NCI-H69 (cell line): ENCODE data around the gene TMEM92.
"Not testable (repeated sequence)": the region's sequence is repeated elsewhere in the genome, so short reads cannot be mapped to it uniquely, and the experiment has no call there.

Experiments
- DNase-seq: peaks from one replicate; lab custom pipeline; 2025; lab: John Stamatoyannopoulos, UW

Gene TMEM92

DNA sequence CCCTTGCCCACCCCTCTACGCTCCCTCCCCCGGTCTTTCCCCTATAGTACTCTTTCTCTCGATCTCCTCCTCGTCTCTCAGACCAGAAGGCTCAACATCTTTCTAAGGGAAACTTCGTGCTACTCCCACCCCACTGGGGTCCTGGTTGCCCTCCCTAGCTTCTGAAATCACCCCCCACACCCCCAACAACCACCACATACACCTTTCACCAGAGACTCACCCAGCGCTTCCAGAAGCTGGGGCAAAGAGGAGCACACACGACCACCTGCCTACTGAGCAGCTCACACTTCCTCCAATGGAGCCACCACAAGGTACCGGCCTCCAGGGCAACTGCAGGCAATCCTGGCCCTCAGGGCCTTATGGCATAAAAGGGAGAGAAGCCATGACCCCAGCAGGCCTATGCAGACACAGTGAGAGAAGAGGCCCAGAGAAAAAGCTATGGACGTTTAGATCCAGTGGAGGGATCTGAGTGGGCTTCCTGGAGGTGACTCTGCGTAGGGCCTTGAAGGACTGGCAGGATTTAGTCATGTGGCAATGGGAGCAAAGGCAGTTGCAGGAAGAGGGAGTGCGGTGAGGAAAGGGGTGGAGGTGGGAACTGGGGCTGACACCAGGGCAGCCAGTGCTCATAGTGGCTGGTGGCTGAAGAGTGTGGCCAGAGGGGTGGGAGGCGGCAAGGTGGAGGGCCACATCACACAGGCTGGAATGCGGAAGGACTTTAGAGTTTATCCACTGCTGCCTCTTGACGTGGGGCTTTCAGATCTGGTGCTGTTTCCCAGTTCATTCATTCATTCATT lies 12.1 kb upstream of the TMEM92 start:
- no peak for DNase-seq

DNA sequence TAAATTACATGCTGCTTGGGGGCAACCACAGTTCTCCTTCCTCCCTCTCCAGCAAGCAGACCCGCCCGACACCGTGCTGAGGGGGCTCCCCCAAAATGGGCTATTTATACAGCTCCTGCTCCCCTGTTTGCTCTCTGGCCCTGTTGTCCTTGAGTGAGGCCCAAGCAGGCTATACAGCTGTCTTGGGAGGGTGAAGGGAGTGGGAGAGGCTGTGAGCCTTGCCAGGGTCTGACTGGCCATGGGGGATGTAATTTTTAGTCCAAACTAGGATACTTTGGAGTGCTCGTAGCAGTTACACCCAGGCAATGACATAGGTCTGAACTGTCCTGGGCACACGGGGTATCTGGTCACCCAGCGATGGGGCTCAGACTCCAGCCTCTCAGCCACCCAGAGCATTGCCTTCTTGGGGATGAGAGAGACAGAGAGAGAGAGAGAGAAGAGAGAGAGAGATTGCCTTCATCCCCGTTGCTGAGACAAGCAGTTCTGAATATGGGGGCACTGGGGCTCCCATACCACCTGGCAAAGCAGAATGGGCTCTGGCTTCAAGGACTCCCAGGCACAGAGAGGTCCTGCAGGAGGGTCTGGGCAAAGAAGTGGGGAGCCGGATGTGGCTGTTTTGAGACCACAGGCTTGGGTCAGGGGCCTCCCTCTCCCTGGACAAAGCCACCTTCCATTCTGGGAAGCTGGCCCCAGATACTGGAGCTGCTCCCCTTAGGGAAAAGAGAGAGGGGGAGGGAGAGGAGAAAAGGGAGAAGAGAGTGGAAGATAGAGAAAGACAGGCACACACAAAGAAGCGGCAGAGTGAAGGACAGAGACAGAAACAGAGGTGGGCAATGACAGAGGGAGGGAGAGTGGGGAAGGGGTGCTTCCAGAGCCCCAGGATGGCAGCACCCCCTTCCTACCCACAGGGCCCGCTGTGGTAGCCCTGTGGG lies 10.7 kb upstream of the TMEM92 start:
- DNase-seq, result no peak

DNA sequence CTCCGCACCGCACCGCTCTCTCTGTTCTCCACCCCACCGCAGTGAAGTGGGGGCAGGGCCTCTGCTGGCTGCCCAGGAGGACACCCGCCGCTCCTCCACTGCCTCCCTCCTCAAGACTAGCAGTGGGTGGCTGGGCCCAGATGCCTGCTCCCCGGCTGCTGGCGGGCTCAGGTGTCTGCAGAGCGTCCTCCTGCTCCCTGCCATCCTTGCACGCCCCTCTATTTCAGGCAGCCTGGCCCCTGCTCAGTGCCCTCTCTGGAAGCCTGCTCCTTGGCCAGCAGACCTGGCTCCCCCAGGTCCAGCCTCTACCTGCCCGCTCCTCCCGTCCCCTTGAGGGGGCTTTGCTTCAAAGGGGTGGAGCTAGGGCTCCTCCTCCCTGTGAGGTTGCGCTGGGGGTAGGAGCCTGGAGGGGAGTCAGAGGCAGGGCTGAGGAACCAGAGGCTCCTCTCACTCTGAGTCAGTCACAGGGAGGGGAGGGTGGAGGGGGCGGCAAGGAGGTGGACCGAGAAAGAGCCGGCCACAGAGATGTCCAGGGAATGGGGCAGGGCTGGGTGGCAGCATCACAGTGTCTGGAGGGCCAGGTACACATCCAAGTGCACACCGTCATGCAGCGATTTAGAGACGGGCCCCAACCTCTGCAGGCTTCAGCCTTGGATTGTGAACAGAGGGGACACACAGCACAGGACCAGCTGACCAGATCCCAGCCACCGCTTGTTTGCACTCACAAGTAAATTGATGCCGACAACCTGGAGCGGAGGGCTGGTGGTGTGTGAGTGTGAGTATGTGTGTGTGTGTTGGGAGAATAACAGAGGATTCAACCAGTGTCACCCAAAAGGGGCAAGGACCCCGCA lies 9.8 kb upstream of the TMEM92 start:
- peak; percentile 68 for DNase-seq

DNA sequence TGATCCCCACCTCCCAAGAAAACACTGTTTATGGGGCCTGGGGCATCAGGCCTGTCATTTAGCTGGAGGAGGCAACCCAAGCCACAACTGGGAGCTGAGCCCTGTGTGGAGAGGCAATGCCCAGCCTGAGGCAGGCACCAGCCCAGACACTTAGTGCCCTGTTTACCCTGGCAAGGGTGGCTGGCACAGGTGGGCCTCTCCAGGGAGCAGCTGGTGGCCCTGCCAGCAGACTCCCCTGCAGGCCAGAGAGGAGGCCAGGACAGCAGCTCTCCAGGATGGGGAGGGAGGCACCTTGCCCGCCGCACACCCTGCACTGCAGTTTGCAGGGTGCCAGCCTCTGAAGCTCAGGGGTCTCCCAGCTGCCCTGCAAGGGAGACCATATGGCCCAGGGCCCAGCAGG lies 9.1 kb upstream of the TMEM92 start:
- peak; percentile 12 for DNase-seq

DNA sequence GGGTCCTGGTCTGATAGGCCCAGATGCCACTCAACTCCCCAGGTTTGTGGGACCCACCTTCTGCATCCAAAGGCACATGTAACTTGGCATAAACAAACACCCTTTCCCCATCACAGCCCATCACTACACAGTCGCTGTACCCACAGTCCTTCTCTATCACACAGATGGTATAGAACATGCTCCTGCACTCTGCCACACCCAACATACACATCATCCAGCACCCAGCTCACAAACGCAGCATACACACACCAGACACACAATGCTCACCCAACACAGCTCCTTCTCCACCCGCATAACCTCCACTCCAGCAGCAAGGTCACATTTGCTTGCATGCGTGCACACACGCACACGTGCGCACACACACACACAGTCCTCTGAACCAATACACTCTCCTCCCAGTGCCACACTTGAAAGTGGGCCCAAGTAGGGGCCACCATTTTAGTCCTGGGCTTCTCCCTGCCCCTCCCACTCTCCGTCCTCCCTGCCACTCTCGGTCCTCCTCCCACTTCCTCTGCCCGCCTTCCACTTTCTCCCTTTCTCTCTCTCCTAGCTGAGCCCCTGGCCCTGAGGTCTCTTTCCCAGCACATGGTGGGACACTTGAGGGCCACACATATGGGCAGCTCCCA lies 8.5 kb upstream of the TMEM92 start:
- DNase-seq, result no peak

DNA sequence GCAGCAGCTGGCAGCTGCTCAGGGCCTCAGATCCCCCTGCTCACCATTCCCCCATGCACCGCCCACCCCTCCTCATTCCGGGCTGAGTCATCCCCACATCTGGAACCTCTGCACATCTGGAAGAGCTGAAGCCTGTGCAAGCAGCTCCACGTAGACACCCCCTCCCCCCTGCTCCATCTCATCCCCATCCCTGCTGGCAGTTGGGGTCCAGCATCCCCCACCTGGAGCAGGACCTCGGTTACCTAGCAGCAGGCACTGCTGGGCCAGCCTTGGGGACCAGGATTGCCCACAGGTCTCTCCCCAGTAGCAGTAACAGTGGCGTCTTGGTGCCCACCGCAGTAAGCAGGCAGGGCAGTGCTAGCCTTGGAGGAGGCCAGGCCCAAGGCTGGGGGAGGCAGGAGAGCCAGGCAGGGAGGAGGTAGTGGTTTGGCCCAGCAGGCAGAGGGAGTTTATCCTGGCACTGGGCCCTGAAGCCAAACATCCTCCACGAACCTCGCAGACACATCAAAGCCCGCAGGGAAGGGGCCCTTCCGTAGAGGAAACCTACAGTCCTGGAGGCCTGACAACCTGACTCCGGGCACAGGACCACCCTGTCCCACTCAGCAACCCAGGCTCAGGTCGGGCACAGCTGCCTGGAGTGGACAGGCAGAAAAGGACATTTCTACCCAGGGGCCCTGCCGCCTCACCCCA lies 7.7 kb upstream of the TMEM92 start:
- DNase-seq, result peak; percentile 88

DNA sequence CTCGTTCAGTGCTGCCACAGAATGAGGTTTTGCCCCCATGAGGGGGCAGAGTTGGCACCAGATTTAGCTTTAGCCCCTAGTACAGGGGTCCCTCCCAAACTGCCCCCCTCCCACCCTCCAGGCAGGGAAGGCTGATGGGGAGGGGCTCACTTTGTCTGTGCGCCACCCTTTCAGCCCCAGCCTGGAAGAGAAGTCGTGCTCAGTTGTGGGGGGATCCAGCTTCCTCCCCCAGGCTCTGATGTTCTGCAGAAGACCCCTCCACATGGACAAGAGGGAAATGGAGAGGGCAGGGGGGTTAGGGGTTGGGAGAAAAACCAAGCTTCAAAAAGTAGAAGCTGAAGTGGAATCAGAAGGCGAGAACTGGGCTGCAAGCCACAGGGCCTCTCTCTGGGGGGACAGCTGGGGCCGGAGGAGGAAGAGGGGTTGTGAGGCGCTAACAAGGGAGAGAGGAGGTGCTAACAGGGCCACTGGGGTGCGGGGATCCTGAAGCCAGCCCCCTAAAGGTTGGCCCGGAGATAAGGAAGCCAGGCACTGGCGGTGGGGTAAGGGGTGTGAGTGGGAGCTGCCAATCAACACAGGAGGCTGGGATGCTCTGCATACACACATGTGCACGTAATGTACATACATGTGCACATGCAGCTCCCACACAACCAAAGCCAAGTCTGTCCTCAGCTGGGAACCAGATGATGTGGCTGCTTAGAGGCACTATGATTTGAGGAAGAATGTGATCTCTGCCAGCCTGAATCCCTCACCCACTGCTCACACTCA lies 7.0 kb upstream of the TMEM92 start:
- DNase-seq, result no peak

DNA sequence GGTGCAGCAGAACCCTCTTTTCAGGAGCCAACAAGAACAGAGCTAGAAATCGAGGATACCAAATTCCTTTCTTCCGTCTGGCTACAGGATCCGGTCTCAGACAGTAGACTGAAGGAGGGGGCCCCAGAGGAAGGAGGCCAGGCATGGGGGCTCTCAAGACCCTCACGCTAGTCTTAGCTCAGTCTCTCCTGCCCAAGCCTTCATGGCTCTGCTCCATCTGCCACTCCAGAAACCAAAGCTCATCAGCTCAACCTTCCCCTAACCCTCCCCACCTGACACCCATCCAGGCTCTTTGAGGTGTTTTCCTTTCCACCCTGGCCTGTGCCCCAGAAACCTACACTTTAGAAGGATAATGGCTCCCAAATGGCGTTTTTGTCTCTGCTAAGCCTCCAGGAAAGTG lies 6.2 kb upstream of the TMEM92 start:
- DNase-seq, result no peak

DNA sequence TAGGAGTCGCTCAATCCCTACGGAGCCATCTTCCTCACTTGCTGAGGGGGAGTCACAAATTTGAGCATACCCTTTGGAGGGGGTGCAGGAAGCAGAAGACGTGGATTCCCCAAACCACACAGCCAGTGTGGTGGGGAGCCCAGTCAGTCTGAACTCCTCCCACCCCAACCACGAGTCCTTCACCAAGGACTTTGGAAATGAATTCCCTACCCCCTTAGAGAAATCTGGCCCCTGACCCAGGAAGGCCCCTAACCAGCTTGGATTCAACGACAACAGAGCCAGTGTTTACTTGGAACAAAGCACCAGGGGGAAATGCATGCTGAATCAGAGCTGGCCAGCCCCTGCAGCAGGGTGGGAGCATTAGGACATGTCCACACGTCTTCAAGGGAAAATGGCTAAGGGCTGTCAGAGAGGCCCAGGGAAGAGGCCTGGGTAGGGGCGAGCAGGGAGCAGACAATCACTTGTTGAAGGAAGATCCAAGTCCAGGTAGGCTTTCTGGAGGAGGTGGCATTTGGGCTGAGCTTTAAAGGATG lies 5.5 kb upstream of the TMEM92 start:
- DNase-seq, result no peak

DNA sequence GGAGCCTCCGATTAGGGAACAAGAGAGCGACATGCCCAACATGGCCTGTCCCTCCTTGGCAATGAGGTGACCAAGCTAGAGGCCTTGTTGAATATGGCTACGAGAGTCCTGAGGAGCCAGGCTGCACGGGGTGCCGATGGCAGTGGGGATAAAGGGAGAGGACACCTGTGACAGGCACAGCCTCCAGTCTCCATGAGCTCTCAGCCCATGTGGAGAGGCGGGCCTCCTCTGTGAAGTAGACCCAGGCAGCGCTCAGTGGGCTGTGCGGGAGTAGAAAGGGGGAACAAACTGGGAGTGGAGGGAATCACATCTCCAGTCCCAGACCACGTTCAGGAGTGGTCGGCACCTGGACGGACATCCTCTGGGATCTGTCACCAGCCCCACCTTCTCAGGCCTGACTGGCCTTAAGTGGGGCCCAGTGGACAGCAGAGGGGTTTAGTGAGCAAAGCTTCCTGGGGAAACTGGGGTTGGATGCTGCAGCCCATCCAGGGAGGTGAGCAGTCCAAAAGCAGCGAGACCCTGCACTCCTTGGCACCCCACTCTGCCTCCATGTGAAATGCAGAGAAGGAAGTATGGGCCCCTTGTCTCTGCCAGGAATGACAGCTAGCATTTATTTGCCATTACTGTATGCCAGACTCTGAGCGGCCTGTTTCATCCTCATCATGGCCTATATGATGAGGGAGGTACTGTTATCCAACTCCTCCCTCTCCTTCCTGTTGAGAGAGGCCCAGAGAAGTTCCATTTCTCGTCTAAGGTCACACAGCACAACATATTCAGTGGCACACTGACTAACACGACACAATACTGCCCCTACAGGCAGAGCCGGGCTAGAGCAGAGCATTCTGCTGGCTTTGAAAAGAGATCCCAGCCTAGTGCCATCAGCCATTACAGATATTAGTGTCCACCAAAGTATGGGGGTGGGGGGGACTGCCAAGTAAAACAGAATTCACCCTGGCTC lies 4.5 kb upstream of the TMEM92 start:
- DNase-seq, result peak; percentile 71

DNA sequence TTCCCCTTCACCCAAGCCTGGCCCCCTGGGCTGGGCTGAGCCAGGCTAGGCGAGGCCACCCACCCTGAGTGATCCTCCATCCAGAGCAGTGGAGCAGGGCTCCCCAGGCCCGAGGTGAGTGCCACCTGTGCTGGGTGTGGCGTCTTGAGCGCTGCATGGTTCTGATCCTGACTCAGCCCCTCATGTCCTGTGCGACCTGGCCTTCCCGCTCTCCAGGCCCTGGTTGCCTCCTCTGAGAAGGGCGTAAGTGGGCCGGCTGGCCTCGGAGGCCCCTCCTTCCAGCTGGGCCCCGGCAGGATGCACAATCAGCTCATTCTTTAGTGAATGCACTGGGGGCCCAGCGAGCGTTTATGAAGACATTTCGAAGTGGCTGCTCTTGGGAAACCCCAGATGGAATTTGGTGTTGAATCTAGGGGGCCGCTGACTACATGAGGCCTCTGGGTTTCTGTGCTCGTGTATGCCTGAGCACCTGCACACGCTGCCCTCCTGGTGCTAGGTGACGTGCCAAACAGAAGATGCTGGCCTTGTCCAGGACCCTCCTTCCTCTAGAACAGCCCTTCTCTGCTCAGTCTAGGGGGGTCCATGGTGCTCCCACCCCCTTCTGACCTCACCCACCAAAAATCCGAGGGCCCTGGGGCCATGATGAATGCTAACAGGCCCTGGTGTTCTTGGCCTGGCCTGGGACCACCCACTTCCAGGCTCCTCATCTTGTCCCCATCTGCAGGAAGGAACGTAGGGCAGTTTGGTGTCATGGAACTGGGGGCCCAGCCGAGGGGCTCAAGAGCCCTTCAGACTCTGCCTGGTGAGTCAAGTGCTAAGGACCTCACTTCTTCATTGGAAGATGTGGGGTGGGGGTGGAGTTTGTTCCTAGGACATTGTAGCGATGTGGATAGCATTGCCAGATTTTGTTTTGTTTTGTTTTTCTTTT lies 3.6 kb upstream of the TMEM92 start:
- DNase-seq, result no peak

DNA sequence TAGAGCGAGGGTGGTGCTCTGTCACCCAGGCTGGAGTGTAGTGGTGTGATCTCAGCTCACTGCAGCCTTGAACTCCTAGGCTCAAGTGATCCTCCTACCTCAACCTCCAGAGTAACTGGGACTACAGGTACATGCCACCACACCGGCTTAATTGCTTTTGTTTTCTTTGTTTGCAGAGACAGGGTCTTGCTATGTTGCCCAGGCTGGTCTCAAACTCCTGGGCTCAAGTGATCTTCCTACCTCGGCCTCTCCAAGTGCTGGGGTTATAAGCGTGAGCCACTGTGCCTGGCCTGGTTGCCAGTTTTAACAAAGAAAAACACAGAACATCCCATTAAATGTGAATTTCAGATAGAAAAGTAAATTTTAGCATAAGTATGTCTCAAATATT lies 2.9 kb upstream of the TMEM92 start:
- not testable (repeated sequence) for DNase-seq

DNA sequence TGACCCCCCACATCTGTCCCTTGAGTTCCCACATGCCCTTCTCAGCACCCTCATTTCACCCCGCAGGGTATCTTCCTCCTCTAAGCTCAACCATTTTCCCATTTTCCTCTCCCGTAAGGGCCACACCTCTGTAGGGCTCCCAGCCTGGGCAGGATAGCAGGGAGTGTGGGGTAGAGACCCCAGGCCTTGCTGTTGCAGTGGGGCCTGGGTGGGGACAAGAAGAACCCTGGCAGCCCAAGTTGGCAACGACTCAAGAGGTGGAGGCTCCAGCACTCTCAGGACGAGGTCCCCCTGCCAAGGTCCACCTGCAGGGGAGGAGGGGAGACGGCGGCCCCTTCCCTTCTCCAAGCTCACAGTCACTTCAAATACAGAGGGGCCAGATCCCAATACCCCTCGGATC lies 2.0 kb upstream of the TMEM92 start:
- no peak for DNase-seq

DNA sequence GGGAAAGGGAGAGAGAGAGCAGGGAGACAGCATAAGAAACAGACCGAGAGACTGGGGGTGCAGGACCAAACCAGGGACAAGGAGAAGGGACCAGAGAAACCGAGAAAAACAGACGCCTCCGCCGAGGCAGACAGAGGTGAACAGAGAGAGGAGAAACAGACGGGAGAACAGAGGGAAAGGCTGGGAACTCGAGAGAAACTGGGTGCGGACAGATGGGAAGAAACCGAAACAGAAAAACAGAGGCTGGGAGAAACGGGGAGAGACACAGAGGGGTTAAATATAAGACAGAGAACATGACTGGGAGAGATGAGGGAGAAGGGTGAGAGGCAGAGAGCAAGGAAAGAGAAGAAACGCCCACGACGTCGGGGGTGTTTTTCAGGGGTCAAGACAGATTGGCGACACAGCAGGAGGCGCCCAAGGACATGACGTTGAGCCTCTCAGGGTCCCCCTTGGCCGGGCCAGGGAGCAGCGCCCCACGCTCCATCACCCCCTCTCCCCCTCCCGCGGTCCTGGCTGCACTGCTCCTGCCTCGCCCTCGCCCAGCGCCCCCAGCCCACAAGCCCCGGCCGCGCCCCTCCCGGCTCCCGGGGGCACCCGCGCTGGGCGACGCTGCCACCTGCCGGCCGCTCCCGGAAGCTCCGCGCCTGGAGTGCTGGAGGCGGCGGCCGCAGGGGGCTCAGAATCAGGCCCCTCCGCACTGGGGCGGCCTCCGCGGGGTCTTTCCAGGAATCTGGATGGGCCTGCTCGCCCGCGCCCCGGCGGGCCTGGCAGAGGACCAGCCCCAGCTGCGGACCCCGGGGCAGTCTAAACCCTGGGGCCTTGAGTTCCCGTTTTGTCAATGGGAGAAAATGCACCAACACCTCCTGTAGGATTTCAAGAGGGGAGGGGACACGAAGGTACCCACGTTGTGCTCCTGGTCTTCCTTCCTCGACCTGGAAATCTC lies 1.3 kb upstream of the TMEM92 start:
- DNase-seq, result peak; percentile 71

DNA sequence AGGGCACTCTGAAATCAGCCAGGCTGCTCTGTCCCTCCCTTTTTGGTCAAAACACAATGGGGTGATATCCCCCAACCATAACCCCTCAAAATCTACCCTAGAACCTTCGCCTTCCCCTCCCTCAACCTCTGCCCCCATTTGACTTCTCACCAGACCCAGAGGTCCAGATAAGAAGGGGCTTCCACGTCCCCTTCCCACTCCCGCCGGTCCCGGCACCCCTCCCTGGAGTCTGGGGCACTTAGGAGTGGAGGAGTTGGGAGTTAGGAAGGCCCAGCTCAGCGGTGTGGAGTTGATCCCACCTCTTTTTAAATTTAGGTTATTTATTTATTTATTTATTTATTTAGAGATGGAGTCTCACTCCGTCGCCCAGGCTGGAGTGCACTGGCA lies 619 bp upstream of the TMEM92 start:
- no peak for DNase-seq

DNA sequence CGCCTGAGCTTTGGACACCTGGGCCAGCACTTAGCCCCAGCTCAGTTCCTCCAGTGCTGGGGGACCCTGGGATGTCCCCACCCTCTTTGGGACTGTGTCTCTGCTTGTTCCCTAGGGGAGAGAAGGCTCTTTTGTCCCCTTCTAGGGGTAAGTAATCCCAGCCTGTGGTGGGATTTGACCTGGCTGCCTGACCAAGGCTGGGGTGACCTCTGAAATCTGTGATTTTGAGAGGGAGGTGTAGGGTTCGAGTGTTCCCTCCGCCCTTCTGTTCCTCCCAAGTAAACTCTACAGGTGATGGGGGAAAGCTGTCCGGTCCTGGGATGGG lies 593 bp downstream of the TMEM92 start:
- DNase-seq, result no peak

DNA sequence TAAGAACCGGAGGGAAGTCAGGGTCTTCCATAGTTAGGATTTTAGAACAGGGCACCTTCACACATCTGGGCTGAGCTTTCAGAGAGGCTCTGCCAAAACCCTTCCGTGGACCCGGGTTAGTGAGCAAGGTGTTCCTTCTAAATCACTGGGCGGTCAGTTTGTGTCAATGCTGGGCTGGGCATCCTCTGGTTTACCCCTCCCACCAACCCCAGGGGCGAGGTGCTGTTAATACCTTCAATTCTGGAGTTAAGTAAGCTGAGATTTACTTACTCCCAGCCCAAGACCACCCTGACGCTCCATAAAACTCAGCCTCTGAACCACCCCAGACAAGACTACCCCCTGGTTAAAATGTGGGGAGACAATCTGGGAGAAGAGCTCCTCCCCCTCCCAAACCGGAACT lies 1.0 kb downstream of the TMEM92 start:
- DNase-seq, result no peak
